Amygdala (tissue), 56 donors: Measurements from ENCODE around the gene LOXHD1.

Experiments
- DNase-seq, 56 donors: peaks; one replicate each; lab custom pipeline; 2025; lab: John Stamatoyannopoulos, UW

The LOXHD1 gene

DNA sequence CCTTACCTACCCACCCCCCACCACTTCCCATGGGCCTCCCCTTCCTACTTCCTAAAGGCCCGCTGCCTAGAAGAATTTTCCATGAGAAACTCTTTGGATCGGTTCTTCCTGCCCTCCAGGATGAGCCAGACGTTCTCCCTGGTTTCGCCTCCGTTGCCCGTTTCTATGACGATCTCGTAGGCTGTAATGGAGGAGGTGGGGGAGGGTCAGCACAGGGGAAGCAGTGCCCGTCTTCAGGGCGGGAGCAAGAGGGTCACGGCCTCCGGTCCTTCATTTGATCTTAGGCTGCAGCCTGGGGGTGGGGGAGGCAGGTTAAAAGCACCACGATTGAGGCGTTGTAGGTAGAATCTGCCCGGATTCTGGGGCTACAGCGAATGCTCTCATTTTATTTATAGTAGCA is 172.0 kb downstream of the LOXHD1 start:
- peak in 4 of 56 donors; percentile 7 to 47 (median 42) for DNase-seq

- no peak for DNase-seq
Observed at GRCh38 chr18:46482831-46483230, 174.2 kb downstream of the LOXHD1 start.

DNA sequence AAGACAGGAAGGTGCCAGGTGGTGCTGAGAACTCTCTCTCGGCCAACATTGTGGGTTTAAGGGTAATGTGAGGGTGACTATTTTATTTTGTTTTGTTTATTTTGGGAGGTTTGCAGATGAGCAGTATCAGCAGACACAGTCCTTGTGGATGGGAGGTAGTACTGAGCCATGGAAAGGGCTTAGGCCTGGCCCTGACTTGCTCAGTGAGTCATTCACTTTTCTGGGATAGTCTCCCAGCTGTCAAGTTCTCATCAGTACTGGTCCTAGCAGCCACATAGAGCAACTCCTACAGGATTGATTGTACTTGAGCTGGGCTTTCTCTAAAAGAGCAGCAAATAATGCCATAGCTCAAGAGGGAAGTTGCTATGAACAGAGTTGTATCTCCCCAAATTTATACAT is 175.2 kb downstream of the LOXHD1 start:
- no peak for DNase-seq

GRCh38 chr18:46481048-46481846 is 175.8 kb downstream of the LOXHD1 start:
- peak in 4 of 56 donors; percentile 10 to 60 (median 18) for DNase-seq

- DNase-seq = peak in 3 of 56 donors; percentile 11 to 45 (median 17)
Observed at GRCh38 chr18:46480226-46480625, 176.8 kb downstream of the LOXHD1 start.

- DNase-seq = no peak
Observed at GRCh38 chr18:46478796-46479195, 178.2 kb downstream of the LOXHD1 start.

- no peak for DNase-seq
Observed at GRCh38 chr18:46477425-46478011, 179.5 kb downstream of the LOXHD1 start.

DNA sequence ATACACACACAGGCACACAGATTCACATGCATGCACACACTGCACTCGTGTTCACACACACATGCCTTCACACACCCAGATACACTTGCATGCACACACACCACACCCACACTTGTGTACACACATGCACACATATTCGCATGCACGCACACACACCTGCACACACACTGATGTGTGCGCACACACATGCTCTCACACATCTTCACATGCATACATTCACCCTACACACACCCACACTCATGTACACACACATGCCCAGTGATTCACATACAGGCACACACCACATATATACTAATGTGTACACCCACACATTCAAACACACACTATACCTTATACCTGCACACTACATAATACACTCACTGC is 181.6 kb downstream of the LOXHD1 start:
- no peak for DNase-seq

- no peak for DNase-seq
Observed at GRCh38 chr18:46474487-46475389, 182.3 kb downstream of the LOXHD1 start.

DNA sequence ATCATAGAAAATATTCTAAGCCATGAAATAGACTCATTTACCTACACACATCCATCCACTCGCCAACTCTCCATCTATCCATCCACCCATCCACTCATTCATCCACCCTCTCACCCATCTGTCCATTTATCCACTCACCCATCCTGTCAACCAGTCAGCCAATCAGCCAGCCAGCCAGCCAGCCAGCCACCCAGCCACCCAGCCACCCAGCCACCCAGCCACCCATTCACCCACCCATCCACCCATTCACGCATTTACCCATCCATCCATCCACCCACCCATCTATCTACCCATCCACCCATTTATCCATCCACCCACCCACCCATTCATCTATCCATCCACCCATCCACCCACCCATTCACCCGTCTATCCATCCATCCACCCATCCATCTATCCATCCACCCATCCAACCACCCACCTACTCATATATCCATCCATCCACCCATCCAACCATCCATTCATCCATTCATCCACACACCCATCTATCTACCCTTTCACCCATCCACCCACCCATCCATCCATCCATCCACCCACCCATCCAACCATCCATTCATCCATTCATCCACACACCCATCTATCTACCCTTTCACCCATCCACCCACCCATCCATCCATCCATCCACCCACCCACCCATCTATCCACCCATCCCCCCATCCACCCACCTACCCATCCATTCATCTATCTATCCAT is 185.1 kb downstream of the LOXHD1 start:
- no peak for DNase-seq

GRCh38 chr18:46470714-46471113 is 186.3 kb downstream of the LOXHD1 start:
- DNase-seq = no peak

- no peak for DNase-seq
Observed at GRCh38 chr18:46469186-46469915, 187.7 kb downstream of the LOXHD1 start.

DNA sequence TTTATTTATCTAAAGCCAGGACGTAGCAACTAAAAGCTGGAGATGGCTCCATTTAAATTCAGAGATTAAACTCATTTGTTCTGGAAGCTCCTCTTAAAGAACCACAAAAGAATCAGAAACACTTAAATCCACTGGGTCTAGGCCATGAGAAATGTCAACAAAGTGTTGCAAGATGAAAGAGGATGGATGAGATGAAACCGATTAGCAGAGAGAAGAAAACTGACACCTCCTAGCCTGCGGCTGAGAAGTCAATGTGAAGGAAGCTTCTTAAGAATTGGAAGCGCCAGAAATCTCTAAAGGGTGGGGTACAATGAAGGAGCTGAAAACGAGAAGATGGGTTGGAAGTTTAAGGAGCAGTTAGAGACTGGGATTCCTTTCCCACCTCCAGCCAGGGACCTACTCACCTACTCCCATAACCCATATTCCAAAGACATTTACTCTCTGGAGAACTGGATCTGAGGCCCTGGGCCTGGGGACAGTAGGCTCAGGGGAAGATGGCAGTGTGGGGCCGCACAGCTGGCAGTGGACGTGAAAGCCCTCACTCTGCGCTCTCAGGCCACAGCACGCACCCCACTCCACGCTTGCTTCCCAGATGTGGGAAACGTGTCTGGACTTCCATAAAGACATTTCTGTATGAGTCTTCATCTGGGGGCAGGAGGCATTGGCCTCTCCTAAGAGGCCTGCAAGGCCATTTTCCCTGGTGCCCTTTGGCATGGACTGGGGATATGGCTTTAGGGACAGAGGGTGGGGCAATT is 188.4 kb downstream of the LOXHD1 start:
- DNase-seq = no peak

DNA sequence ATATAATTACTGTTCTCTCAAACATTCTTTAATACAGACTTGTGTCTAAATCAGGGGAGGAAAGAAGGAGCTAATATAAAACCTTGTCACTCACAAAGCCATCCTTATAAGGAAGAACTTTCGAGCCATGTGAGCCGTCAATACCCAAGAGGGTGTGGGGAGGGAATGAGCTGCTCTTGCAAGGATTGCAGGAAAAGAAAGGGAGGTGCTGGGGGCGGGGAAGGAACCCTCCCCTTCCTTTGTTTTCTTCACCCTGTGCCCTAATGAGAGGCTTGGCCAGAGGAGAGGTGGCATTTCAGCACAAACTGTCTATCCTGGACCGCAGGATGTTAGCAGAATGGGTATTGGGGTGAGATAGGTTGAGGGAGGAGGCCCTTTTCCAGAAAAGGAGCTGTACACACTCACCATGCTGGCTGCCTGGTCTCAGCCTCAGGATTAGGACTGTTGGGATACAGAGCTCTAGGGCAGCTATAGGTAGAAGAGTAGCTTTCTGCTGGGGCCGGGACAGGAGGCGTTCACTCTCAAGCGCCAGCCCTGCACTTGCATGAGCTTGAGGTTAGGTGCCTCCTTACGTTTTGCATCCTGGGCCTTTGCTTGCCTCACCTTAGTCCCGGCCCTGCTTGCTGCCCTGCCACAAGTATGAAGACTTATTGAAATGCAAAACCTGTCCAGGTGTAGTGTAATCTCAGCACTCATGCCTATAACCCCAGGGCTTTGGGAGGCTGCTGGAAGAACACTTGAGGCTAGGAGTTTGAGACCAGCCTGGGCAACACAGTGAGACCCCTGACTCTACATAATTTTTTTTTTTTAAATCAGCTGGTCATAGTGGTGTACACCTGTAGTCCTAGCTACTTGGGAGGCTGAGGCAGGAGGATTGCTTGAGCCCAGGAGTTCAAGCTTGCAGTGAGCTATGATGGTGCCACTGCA is 190.5 kb downstream of the LOXHD1 start:
- DNase-seq = no peak

DNA sequence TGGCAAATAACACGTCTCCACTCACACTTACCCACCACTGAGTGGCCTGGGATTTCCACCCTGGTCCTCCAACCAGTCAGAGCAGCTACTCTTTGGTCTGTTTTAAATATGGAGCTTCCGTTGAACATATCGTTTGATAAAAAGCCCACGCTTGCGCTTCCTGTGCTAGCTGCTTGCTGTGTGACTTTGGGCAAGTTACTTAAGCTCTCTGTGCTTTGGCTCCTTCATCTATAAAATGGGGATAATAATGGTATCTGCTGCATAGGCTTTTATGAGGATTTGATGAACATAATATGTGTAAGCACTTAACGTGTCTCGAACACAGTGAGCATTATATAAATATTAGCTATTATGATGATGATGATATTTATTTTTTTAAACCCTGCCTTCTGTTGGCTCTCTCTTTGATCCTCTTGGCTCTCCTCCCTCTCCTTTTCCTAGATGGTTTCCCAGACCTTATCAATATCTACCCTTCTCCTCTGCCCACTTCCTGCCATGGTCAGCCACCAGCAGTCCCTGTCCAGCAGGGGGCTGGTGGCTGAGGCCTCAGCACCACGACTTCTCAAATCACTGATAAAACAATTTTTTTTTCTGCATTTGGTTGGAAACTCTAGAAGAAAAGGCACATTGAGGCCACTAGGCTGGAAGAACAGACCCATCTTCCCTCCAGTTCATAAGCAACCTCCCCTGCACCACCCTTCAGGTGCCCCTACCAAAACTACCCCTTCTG is 191.9 kb downstream of the LOXHD1 start:
- DNase-seq = no peak

GRCh38 chr18:46462523-46462922 is 194.5 kb downstream of the LOXHD1 start:
- DNase-seq = no peak

DNA sequence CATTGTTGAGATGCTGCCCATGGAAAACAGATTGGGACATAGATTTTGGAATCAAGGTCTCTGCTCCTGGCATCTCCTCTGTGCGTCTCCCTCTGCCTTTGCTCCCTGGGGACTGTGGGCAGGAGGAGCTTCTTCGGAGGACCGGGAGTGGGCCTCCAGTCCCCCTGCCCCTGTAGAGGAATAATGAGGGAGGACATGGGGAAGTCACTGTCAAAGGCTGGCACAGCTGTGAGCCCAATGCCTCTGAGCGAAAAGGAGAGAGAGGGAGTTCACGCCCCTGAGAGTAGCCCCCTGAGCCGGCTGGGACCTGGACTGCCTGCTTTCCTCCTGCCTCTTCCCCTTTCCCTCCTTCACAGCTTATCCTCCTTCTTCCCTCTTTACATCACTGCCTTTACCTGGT is 195.0 kb downstream of the LOXHD1 start:
- DNase-seq = no peak
